ENCODE results near the gene NPHP1. TPM values are rescaled to one million over a fixed set of nuclear protein-coding genes. Genes with fewer than 3 reads are reported as not detected.
"Not testable (repeated sequence)": the region's sequence is repeated elsewhere in the genome, so short reads cannot be mapped to it uniquely, and the experiment has no call there.

NPHP1 gene
- polyA plus RNA-seq, 3 donors, result 0.51 TPM; not detected in 2

DNA sequence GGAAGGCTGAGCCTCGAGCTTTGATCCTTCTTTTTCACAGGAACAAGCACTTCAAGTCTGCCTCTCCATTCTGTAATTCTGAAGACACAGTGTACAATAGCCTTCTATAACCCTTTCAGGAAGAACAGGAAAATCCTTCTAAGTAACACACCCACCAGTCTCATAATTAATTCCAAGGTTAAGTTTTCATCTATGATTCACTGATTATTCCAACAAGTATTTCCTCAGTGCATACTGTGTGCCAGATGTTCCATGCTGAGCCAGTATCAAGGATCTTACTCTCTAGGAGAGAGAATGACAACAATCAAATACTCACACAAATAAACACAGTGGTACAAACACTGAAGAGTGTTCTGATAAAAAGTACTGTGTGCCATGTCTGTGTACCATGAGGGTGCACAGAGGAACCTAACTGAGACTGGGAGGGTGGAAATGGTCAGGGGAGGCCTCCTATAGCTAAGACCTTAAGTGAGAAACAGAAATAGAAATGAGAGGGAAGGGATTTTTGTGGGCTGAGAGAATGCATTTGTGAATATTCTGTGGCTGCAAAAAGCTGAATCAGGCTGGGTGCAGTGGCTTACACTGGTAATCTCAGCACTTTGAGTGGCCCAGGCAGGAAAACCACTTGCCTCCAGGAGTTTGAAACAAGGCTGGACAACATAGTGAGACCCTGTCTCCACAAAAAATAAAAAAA, 14.8 kb upstream of the NPHP1 start:
- Histone ChIP-seq H3K9me3 (replicated peaks in 1 of 2; ENCODE audit: control insufficient read depth in 1 of 2, insufficient read depth in 1 of 2, low read length in 2 of 2) (no peaks in the 10 kb centered on the region), H2AFZ (ENCODE audit: insufficient read depth, low read depth, low read length, poor library complexity, severe bottlenecking) (no peak overlapping the region), H3K4me3 (replicated peaks in 1 of 3; ENCODE audit: low read depth in 2 of 3, low read length in 3 of 3) (no peak overlapping the region), H4K20me1 (ENCODE audit: insufficient read depth, low read length) (no peaks in the 10 kb centered on the region), H3K4me2 (replicated peaks; ENCODE audit: extremely low read depth, low read length, poor library complexity, severe bottlenecking) (no peak overlapping the region), H3K9ac (ENCODE audit: insufficient read depth, low read length, poor library complexity, severe bottlenecking) (no peak overlapping the region), H3K27ac (ENCODE audit: low read depth in 1 of 2, low read length in 2 of 2) (no peak overlapping the region), H3K36me3 (replicated peaks in 1 of 2; ENCODE audit: control insufficient read depth in 1 of 2, insufficient read depth in 2 of 2, low read length in 2 of 2) (no peaks in the 10 kb centered on the region), H3K4me1 (ENCODE audit: control insufficient read depth in 1 of 2, insufficient read depth in 2 of 2, low read length in 2 of 2) (no peaks in the 10 kb centered on the region), H3K27me3 (ENCODE audit: control insufficient read depth in 2 of 2, insufficient read depth in 2 of 2, low read length in 2 of 2) (peaks cover 10 to 12% of the 10 kb centered on the region in 2 donors), H3K79me2 (ENCODE audit: insufficient read depth, low read length) (no peaks in the 10 kb centered on the region)
- DNase-seq, result no peak
- peaks cover 0 to 6% (median 2%) of the 10 kb centered on the region in 7 donors for H3K9me3 Mint-ChIP-seq
- intact Hi-C loops (cut with micrococcal nuclease), result no loop called here
- TF ChIP-seq CTCF (IDR thresholded peaks at IDR 0.05), result no peak
- H3K4me1 Mint-ChIP-seq, result no peaks in the 10 kb centered on the region
- H3K4me3 Mint-ChIP-seq, result peak overlapping the region in 1 of 2 donors; percentile 26
- H3K27me3 Mint-ChIP-seq (ENCODE audit: low read depth in 3 of 3), result peaks cover 18 to 37% (median 23%) of the 10 kb centered on the region in 3 donors
- no peak overlapping the region for H3K27ac Mint-ChIP-seq
- no peaks in the 10 kb centered on the region for H3K36me3 Mint-ChIP-seq
- no CpG with 5 or more reads among the region's 1 CpG for WGBS (ENCODE audit: insufficient coverage)

DNA sequence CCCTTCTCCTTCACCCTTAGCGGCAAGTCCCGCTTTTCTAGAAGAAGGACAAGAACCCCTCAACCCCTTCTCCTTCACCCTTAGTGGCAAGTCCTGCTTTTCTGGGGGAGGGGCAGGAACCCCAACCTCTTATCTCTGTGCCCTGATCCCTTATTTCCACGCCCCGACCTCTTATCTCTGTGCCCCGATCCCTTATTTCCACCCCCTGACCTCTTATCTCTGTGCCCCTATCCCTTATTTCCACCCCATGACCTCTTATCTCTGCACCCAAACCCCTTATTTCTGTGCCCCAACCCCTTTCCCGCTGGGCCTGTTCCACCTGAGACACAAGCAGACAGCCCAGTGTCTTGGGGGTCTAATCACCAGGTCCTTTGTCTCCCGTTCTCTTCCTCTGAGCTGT, 14.1 kb upstream of the NPHP1 start:
- H2AFZ ChIP-seq (ENCODE audit: insufficient read depth, low read depth, low read length, poor library complexity, severe bottlenecking); H3K9ac ChIP-seq (ENCODE audit: insufficient read depth, low read length, poor library complexity, severe bottlenecking); H3K27ac ChIP-seq (ENCODE audit: low read depth in 1 of 2, low read length in 2 of 2); H3K79me2 ChIP-seq (ENCODE audit: insufficient read depth, low read length); H3K36me3 ChIP-seq (replicated peaks in 1 of 2; ENCODE audit: control insufficient read depth in 1 of 2, insufficient read depth in 2 of 2, low read length in 2 of 2); H3K27ac Mint-ChIP-seq; H3K4me1 ChIP-seq (ENCODE audit: control insufficient read depth in 1 of 2, insufficient read depth in 2 of 2, low read length in 2 of 2); H3K4me2 ChIP-seq (replicated peaks; ENCODE audit: extremely low read depth, low read length, poor library complexity, severe bottlenecking); DNase-seq; H3K36me3 Mint-ChIP-seq; H3K4me1 Mint-ChIP-seq; H4K20me1 ChIP-seq (ENCODE audit: insufficient read depth, low read length); H3K4me3 Mint-ChIP-seq; H3K4me3 ChIP-seq (replicated peaks in 1 of 3; ENCODE audit: low read depth in 2 of 3, low read length in 3 of 3); H3K9me3 ChIP-seq (replicated peaks in 1 of 2; ENCODE audit: control insufficient read depth in 1 of 2, insufficient read depth in 1 of 2, low read length in 2 of 2); intact Hi-C loops (cut with micrococcal nuclease): not testable (repeated sequence)
- peaks cover 10 to 11% of the 10 kb centered on the region in 2 donors for H3K27me3 ChIP-seq (ENCODE audit: control insufficient read depth in 2 of 2, insufficient read depth in 2 of 2, low read length in 2 of 2)
- WGBS (ENCODE audit: insufficient coverage), result 67% methylated on average over 2 of the region's 7 CpGs
- peaks cover 18 to 34% (median 23%) of the 10 kb centered on the region in 3 donors for H3K27me3 Mint-ChIP-seq (ENCODE audit: low read depth in 3 of 3)
- H3K9me3 Mint-ChIP-seq, result peaks cover 0 to 11% (median 4%) of the 10 kb centered on the region in 7 donors
